ENCODE measurements around the gene AK9. TPM values are rescaled to one million over a fixed set of nuclear protein-coding genes. Genes with fewer than 3 reads are reported as not detected.
"Not testable (repeated sequence)": the region's sequence is repeated elsewhere in the genome, so short reads cannot be mapped to it uniquely, and the experiment has no call there.

AK9 gene
- total RNA-seq, 4 donors from 2014 or later, result 9.1 to 15.7 (median 13.2) TPM

DNA sequence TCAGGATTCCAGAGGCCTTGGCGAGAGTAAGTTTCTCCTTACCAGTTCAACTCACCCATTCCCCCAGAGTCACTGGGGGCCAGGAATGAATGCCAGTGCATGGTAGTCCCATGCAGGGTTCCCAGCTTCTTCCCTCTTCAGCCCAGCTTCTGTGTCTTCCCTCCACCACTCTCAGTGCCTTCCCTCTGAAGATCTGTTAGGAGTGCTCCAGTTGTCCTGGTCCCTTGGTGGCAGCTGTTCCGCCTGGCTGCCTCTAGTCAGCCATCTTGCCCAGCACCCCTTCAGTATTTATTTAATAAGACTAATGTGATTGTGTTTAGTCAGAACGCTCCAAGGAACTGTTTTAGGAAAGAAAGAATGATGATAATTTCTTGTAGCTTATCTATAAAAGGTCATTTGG lies 23.2 kb upstream of the AK9 start:
- TF ChIP-seq POLR2AphosphoS5 (IDR thresholded peaks at IDR 0.05), result no peak
- TF ChIP-seq POLR2A (IDR thresholded peaks at IDR 0.05), result no peak
- TF ChIP-seq, protein P1, sequence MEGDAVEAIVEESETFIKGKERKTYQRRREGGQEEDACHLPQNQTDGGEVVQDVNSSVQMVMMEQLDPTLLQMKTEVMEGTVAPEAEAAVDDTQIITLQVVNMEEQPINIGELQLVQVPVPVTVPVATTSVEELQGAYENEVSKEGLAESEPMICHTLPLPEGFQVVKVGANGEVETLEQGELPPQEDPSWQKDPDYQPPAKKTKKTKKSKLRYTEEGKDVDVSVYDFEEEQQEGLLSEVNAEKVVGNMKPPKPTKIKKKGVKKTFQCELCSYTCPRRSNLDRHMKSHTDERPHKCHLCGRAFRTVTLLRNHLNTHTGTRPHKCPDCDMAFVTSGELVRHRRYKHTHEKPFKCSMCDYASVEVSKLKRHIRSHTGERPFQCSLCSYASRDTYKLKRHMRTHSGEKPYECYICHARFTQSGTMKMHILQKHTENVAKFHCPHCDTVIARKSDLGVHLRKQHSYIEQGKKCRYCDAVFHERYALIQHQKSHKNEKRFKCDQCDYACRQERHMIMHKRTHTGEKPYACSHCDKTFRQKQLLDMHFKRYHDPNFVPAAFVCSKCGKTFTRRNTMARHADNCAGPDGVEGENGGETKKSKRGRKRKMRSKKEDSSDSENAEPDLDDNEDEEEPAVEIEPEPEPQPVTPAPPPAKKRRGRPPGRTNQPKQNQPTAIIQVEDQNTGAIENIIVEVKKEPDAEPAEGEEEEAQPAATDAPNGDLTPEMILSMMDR (IDR thresholded peaks at IDR 0.05), result no peak
- no peak for TF ChIP-seq EP300 (IDR thresholded peaks at IDR 0.05)
- Histone ChIP-seq H3K4me1 (no peaks in the 10 kb centered on the region), H3K4me3 (no peak overlapping the region), H3K9me3 (no peaks in the 10 kb centered on the region), H3K27me3 (no peaks in the 10 kb centered on the region), H3K27ac (no peak overlapping the region), H3K36me3 (peaks cover 0 to 38% of the 10 kb centered on the region in 2 donors)
- ATAC-seq, result no peak
- WGBS, 2 donors (ENCODE audit: low coverage in 1 of 2), result 77 to 83% methylated on average over 2 to 3 of the region's 3 CpGs

DNA sequence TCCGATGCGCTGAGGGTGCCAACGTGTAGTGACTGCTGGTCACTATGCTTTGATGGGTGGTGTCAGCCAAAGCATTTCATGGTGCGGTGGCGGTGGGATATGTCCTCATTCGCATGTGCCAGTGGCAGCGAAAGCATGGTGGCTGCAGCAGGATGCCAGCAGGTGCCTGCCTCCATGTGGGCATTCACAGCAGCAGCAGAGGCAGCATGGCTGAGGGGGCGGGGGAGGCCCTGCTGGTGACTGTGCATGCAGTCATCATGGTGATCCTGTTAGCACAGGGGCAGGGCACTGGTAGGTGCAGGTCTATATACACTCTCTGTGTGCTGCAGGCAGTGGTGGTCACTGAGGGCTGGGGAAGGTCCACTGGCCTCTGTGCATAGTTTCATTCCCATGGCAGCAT lies 22.1 kb upstream of the AK9 start:
- Histone ChIP-seq H3K4me3 (no peak overlapping the region), H3K27ac (no peak overlapping the region), H3K36me3 (peaks cover 0 to 27% of the 10 kb centered on the region in 2 donors), H3K27me3 (no peaks in the 10 kb centered on the region), H3K4me1 (no peaks in the 10 kb centered on the region), H3K9me3 (no peaks in the 10 kb centered on the region)
- ATAC-seq, result no peak
- WGBS, 2 donors (ENCODE audit: low coverage in 1 of 2), result 100% methylated on average over 4 of the region's 8 CpGs; no CpG with 5 or more reads in 1 of the 2 donors
- no peak for TF ChIP-seq EP300 (IDR thresholded peaks at IDR 0.05)
- TF ChIP-seq, protein P1 (IDR thresholded peaks at IDR 0.05), result no peak
- TF ChIP-seq POLR2AphosphoS5 (IDR thresholded peaks at IDR 0.05), result no peak
- no peak for TF ChIP-seq POLR2A (IDR thresholded peaks at IDR 0.05)

DNA sequence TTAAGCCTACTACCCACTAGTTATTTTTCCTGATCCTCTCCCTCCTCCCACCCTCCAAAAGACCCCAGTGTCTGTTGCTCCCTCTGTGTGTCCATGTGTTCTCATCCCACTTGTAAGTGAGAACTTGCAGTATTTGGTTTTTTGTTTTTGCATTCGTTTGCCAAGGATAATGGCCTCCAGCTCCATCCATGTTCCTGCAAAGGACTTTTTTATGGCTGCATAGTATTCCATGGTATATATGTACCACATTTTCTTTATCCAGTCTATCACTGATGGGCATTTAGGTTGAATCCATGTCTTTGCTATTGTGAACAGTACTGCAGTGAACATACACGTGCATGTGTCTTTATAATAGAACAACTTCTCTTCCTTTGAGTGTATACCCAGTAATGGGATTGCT lies 17.1 kb upstream of the AK9 start:
- not testable (repeated sequence) for H3K4me3 ChIP-seq, H3K27ac ChIP-seq, H3K9me3 ChIP-seq, H3K27me3 ChIP-seq, H3K36me3 ChIP-seq, ATAC-seq, H3K4me1 ChIP-seq
- WGBS, 2 donors (ENCODE audit: low coverage in 1 of 2), result 100% methylated on average over 1 to 2 of the region's 2 CpGs

DNA sequence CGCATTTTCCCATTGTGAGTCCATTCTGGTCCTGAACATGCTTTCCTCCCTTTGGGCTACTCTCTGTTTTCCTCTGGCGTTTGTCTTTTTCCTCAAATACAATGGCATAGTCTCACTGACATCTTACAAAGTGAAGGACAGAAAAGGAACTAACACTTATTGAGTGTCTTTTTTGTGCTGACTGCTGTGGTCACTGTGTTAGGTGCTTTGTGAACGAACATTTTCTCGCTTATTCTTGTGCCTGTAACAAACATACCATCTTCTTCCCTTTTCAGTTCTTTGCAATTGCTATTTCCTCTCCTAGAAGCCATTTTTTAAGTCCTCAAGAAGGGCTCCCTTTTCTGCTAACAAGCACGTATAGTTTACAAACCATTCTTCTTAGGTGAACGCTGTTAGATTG lies 15.5 kb upstream of the AK9 start:
- Histone ChIP-seq H3K27me3 (no peaks in the 10 kb centered on the region), H3K4me1 (no peaks in the 10 kb centered on the region), H3K4me3 (no peak overlapping the region), H3K27ac (no peak overlapping the region), H3K9me3 (no peaks in the 10 kb centered on the region), H3K36me3 (no peaks in the 10 kb centered on the region)
- TF ChIP-seq, protein P1 (IDR thresholded peaks at IDR 0.05), result no peak
- no peak for TF ChIP-seq POLR2AphosphoS5 (IDR thresholded peaks at IDR 0.05)
- TF ChIP-seq POLR2A (IDR thresholded peaks at IDR 0.05), result no peak
- TF ChIP-seq EP300 (IDR thresholded peaks at IDR 0.05), result no peak
- no peak for ATAC-seq
- 52 to 76% methylated on average over 4 to 6 of the region's 6 CpGs for whole genome bisulfite sequencing, 2 donors (ENCODE audit: low coverage in 1 of 2)

DNA sequence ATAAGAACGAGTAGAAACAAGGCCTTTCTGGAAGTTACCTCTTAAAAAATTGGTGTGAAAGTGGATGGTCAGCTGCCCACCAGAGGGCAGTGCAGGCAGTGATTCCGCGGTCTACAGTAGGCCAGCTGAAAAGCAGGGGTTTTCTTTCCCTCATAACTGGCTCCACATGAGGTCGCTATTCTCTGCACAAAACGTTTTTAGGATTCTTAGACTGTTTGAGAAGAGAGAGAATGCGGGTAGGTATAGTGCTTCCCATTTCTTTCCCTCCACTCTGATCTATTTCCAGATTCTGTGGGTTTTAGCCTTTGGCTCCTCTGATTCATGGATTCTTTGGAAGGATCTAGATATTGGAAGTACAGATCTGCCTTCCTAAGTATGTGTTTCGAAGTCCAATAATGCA lies 14.3 kb upstream of the AK9 start:
- 14 to 17% methylated on average over 7 of the region's 7 CpGs for WGBS, 2 donors (ENCODE audit: low coverage in 1 of 2)
- H3K4me3 ChIP-seq, result no peak overlapping the region
- H3K27ac ChIP-seq, result no peak overlapping the region
- TF ChIP-seq, protein P1 (IDR thresholded peaks at IDR 0.05), result peak; percentile 93 to 96 (median 94)
- no peak for TF ChIP-seq EP300 (IDR thresholded peaks at IDR 0.05)
- H3K9me3 ChIP-seq, result no peaks in the 10 kb centered on the region
- no peaks in the 10 kb centered on the region for H3K27me3 ChIP-seq
- ATAC-seq, result peak; percentile 90
- H3K4me1 ChIP-seq, result no peaks in the 10 kb centered on the region
- no peaks in the 10 kb centered on the region for H3K36me3 ChIP-seq

DNA sequence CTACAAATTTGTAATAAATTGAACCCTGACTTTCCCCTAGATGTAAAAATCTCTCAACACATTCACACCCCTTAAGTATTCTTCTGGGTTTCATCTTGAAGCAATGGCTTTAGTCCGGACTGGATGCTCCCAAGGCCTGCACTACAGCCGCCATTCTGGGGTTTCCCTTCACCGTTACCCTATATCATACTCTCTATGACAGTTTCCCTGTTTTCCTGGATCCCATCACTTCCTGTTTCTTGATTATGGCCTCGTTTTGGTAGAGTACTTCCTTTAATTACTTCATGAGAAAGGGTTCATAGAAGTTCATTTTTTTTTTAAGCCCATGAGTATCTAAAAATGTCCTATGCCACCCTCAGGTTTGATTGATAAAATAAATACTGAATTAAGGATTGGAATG lies 11.8 kb upstream of the AK9 start:
- Histone ChIP-seq H3K4me1 (no peaks in the 10 kb centered on the region), H3K9me3 (no peaks in the 10 kb centered on the region), H3K27ac (no peak overlapping the region), H3K36me3 (no peaks in the 10 kb centered on the region), H3K27me3 (no peaks in the 10 kb centered on the region), H3K4me3 (no peak overlapping the region)
- no peak for TF ChIP-seq POLR2AphosphoS5 (IDR thresholded peaks at IDR 0.05)
- TF ChIP-seq, protein P1 (IDR thresholded peaks at IDR 0.05), result no peak
- TF ChIP-seq POLR2A (IDR thresholded peaks at IDR 0.05), result no peak
- TF ChIP-seq EP300 (IDR thresholded peaks at IDR 0.05), result no peak
- no peak for ATAC-seq
- WGBS, 2 donors (ENCODE audit: low coverage in 1 of 2), result 39 to 81% methylated on average over 2 to 4 of the region's 4 CpGs
